GM18951 (cell line): ENCODE results near the gene GPR39.

Experiments
- POLR2A ChIP-seq: IDR thresholded peaks from 4 replicates; pipeline ENCODE4 v1.6.1; 2011; ENCODE audit warnings: mild to moderate bottlenecking; ENCODE audit not compliant: insufficient read length, insufficient read depth; ENCODE audit errors: extremely low read depth
- in situ Hi-C: fragments of 300-500 bp; cut with MboI; formaldehyde crosslinking; loops from one replicate; pipeline ENCODE4 v1.12.0; 2022; ENCODE audit warnings: low sequenced_read_pairs, mixed read lengths, inconsistent platforms; ENCODE audit not compliant: unreplicated experiment

GPR39 gene

GRCh38 chr2:132400169-132400900 is 16.3 kb upstream of the GPR39 start:
- TF ChIP-seq POLR2A = no peak
- in situ Hi-C loops = no loop called here

- in situ Hi-C loops = no loop called here
- no peak for TF ChIP-seq POLR2A
Measured at GRCh38 chr2:132400901-132401240, 15.7 kb upstream of the GPR39 start.

GRCh38 chr2:132401326-132401725 is 15.3 kb upstream of the GPR39 start:
- TF ChIP-seq POLR2A = no peak
- in situ Hi-C loops = no loop called here

- no peak for TF ChIP-seq POLR2A
- in situ Hi-C loops = no loop called here
Measured at GRCh38 chr2:132403146-132403545, 13.5 kb upstream of the GPR39 start.

GRCh38 chr2:132404056-132404455 is 12.5 kb upstream of the GPR39 start:
- TF ChIP-seq POLR2A = no peak
- in situ Hi-C loops = no loop called here

GRCh38 chr2:132407784-132408183 is 8.8 kb upstream of the GPR39 start:
- in situ Hi-C loops = no loop called here
- no peak for TF ChIP-seq POLR2A

GRCh38 chr2:132412021-132412420 is 4.6 kb upstream of the GPR39 start:
- in situ Hi-C loops = no loop called here
- TF ChIP-seq POLR2A = no peak

- no peak for TF ChIP-seq POLR2A
- in situ Hi-C loops = no loop called here
Measured at GRCh38 chr2:132414081-132414480, 2.5 kb upstream of the GPR39 start.

GRCh38 chr2:132415256-132415914 is 1.2 kb upstream of the GPR39 start:
- TF ChIP-seq POLR2A = no peak
- in situ Hi-C loops = no loop called here

- in situ Hi-C loops = no loop called here
- TF ChIP-seq POLR2A = no peak
Measured at GRCh38 chr2:132415915-132416722, 486 bp upstream of the GPR39 start.

- in situ Hi-C loops = no loop called here
- TF ChIP-seq POLR2A = no peak
Measured at GRCh38 chr2:132417430-132418035, 928 bp downstream of the GPR39 start.

- no peak for TF ChIP-seq POLR2A
- in situ Hi-C loops = no loop called here
Measured at GRCh38 chr2:132419235-132419634, 2.6 kb downstream of the GPR39 start.

GRCh38 chr2:132419941-132420340 is 3.3 kb downstream of the GPR39 start:
- TF ChIP-seq POLR2A = no peak
- in situ Hi-C loops = no loop called here

- in situ Hi-C loops = no loop called here
- no peak for TF ChIP-seq POLR2A
Measured at GRCh38 chr2:132420816-132421805, 4.5 kb downstream of the GPR39 start.
